Amygdala (tissue), 56 donors: ENCODE data around the gene LAMA2.
A peak's percentile ranks its signal among the peaks of the same experiment; 100 is the strongest.

ENCODE experiments used
- DNase-seq, 56 donors: peaks; one replicate each; lab custom pipeline; 2025; lab: John Stamatoyannopoulos, UW

Gene LAMA2

GRCh38 chr6:129472239-129472638, 589.3 kb downstream of the LAMA2 start:
- DNase-seq: no peak

- DNase-seq: no peak
Measured at GRCh38 chr6:129473546-129473945, 590.6 kb downstream of the LAMA2 start.

GRCh38 chr6:129475477-129476247, 592.7 kb downstream of the LAMA2 start:
- peak in 7 of 56 donors; percentile 5 to 37 (median 16) for DNase-seq

GRCh38 chr6:129476248-129476564, 593.3 kb downstream of the LAMA2 start:
- DNase-seq: no peak

- no peak for DNase-seq
Measured at GRCh38 chr6:129476810-129477209, 593.9 kb downstream of the LAMA2 start.

- no peak for DNase-seq
Measured at GRCh38 chr6:129478379-129478778, 595.4 kb downstream of the LAMA2 start.

GRCh38 chr6:129481706-129482105, 598.8 kb downstream of the LAMA2 start:
- DNase-seq: no peak

GRCh38 chr6:129485746-129486145, 602.8 kb downstream of the LAMA2 start:
- peak in 10 of 56 donors; percentile 12 to 59 (median 22) for DNase-seq

GRCh38 chr6:129486327-129486726, 603.4 kb downstream of the LAMA2 start:
- peak in 1 of 56 donors; percentile 9 for DNase-seq

- no peak for DNase-seq
Measured at GRCh38 chr6:129488313-129488712, 605.4 kb downstream of the LAMA2 start.

GRCh38 chr6:129489215-129489765, 606.4 kb downstream of the LAMA2 start:
- no peak for DNase-seq

GRCh38 chr6:129490521-129491255, 607.8 kb downstream of the LAMA2 start:
- peak in 1 of 56 donors; percentile 23 for DNase-seq

GRCh38 chr6:129491436-129491835, 608.5 kb downstream of the LAMA2 start:
- DNase-seq: no peak

GRCh38 chr6:129492260-129492659, 609.3 kb downstream of the LAMA2 start:
- peak in 3 of 56 donors; percentile 4 to 43 (median 10) for DNase-seq

- no peak for DNase-seq
Measured at GRCh38 chr6:129493354-129493902, 610.5 kb downstream of the LAMA2 start.

GRCh38 chr6:129494099-129494498, 611.2 kb downstream of the LAMA2 start:
- DNase-seq: no peak

GRCh38 chr6:129494586-129494985, 611.6 kb downstream of the LAMA2 start:
- no peak for DNase-seq

GRCh38 chr6:129495652-129496051, 612.7 kb downstream of the LAMA2 start:
- DNase-seq: no peak

- no peak for DNase-seq
Measured at GRCh38 chr6:129497481-129498441, 614.8 kb downstream of the LAMA2 start.

GRCh38 chr6:129498541-129498940, 615.6 kb downstream of the LAMA2 start:
- DNase-seq: no peak
